ENCODE data around the gene XYLT1. TPM values are rescaled to one million over a fixed set of nuclear protein-coding genes. Genes with fewer than 3 reads are reported as not detected.
A peak's percentile ranks its signal among the peaks of the same experiment; 100 is the strongest.

XYLT1 gene
- total and polyA plus RNA-seq, 12 donors, result 0.29 to 4.0 (median 1.6) TPM

GRCh38 chr16:17357307-17358062, 113.3 kb downstream of the XYLT1 start:
- ATAC-seq (no peak), DNase-seq (no peak)
- peaks cover 0 to 61% (median 6%) of the 10 kb centered on the region in 9 donors for H3K4me1 ChIP-seq
- intact Hi-C loops (cut with DNase I), result no loop called here
- TF ChIP-seq, protein P1, sequence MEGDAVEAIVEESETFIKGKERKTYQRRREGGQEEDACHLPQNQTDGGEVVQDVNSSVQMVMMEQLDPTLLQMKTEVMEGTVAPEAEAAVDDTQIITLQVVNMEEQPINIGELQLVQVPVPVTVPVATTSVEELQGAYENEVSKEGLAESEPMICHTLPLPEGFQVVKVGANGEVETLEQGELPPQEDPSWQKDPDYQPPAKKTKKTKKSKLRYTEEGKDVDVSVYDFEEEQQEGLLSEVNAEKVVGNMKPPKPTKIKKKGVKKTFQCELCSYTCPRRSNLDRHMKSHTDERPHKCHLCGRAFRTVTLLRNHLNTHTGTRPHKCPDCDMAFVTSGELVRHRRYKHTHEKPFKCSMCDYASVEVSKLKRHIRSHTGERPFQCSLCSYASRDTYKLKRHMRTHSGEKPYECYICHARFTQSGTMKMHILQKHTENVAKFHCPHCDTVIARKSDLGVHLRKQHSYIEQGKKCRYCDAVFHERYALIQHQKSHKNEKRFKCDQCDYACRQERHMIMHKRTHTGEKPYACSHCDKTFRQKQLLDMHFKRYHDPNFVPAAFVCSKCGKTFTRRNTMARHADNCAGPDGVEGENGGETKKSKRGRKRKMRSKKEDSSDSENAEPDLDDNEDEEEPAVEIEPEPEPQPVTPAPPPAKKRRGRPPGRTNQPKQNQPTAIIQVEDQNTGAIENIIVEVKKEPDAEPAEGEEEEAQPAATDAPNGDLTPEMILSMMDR (IDR thresholded peaks at IDR 0.05), result no peak
- WGBS, 2 donors, result 85 to 96% methylated on average over 13 of the region's 13 CpGs
- no peaks in the 10 kb centered on the region for H3K36me3 ChIP-seq
- H3K4me3 ChIP-seq, result no peak overlapping the region
- no peak overlapping the region for H3K27ac ChIP-seq
- H3K27me3 ChIP-seq, result no peaks in the 10 kb centered on the region
- no peaks in the 10 kb centered on the region for H3K9me3 ChIP-seq

DNA sequence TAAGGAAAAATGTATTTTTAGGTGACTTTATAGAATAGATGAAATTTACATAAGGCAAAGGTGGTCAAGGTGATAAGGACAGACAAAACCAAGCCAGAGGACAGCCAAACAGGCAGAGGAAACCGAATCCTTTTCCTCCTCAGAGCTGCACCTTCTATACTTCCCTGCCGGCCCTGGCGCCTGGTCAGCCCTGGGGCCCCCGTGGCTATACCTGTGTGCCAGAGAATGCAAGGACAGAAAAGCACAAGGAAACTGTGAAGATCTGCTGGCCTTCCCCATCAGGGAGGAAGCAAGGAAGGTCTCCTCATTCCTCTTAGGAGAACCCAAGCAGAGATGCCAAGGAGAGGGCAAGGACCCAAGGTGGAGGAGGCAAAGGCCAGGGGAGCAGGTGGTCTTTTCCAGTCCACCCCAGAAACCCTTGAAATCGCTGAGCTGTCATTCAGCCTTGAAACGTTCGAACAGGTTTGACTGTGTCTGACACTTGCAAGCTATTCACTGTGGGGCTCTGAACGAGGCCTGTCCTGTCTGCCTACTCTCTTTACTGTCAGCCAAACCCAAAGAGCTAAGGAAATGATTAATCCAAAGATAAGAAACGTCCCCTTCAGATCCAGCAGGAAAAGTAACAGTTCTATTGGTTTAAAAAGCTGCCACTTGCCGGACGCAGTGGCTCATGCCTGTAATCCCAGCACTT, 114.4 kb downstream of the XYLT1 start:
- H3K4me3 ChIP-seq, result no peak overlapping the region
- ATAC-seq (no peak), DNase-seq (no peak)
- H3K27me3 ChIP-seq, result no peaks in the 10 kb centered on the region
- peaks cover 0 to 62% (median 6%) of the 10 kb centered on the region in 9 donors for H3K4me1 ChIP-seq
- H3K9me3 ChIP-seq, result no peaks in the 10 kb centered on the region
- TF ChIP-seq, protein P1 (IDR thresholded peaks at IDR 0.05), result no peak
- no peaks in the 10 kb centered on the region for H3K36me3 ChIP-seq
- WGBS, 2 donors, result 75 to 81% methylated on average over 11 of the region's 11 CpGs
- intact Hi-C loops (cut with DNase I), result no loop called here
- no peak overlapping the region for H3K27ac ChIP-seq

DNA sequence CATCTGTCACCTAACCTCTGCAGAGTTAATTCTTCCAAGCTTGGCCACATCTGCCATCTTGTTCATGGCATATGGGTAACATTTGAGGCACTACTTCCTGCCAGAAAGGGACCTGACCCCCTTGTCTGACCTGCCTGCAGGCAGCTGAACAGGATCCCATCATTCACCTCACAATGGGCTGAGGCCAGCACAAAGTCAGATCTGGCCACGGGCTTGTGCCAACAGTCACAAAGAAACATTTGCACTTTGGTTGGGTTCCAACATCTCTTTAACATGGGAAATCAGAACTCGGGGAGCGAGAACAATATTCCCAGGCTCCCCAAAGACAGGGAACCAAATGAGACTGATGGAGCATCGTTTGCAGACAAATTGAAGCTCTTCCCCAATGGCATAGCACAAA, 116.1 kb downstream of the XYLT1 start:
- WGBS, 2 donors, result 57 to 74% methylated on average over 4 of the region's 4 CpGs
- Histone ChIP-seq H3K9me3 (no peaks in the 10 kb centered on the region), H3K4me1 (peaks cover 0 to 60% (median 6%) of the 10 kb centered on the region in 9 donors), H3K36me3 (no peaks in the 10 kb centered on the region), H3K27me3 (no peaks in the 10 kb centered on the region), H3K27ac (no peak overlapping the region), H3K4me3 (no peak overlapping the region)
- ATAC-seq, result no peak
- TF ChIP-seq, protein P1 (IDR thresholded peaks at IDR 0.05), result no peak
- DNase-seq, result no peak
- intact Hi-C loops (cut with DNase I), result no loop called here

DNA sequence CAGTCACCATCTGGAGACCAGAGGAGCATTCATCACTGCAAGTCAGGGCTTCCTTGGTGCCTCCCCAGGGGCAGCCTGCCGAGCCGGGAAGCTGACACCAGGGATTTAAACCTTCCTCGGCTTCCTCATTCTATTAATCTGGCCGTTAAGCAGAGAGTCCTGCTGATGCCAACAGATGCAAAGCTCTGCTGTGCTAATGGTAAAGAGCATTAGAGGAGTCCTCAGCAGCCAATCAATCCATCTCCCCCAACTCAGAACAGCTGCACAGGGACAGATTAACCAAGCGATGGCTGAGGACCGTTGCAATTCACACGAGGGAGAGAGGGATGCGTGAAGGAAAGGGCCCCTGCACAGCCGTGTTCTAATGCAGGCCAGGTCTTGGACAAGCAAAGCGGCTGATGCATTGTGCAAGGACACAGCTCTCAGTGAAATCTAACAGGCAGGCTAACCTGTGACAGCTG, 116.6 kb downstream of the XYLT1 start:
- H3K27ac ChIP-seq, result no peak overlapping the region
- H3K4me1 ChIP-seq, result peaks cover 0 to 55% (median 4%) of the 10 kb centered on the region in 9 donors
- DNase-seq, result no peak
- H3K27me3 ChIP-seq, result no peaks in the 10 kb centered on the region
- intact Hi-C loops (cut with DNase I), result no loop called here
- no peak overlapping the region for H3K4me3 ChIP-seq
- TF ChIP-seq, protein P1 (IDR thresholded peaks at IDR 0.05), result no peak
- H3K9me3 ChIP-seq, result no peaks in the 10 kb centered on the region
- no peaks in the 10 kb centered on the region for H3K36me3 ChIP-seq
- ATAC-seq, result peak in 1 of 8 donors; percentile 40
- WGBS, 2 donors, result 67 to 71% methylated on average over 10 of the region's 10 CpGs

Measured in heart right ventricle (tissue), 16 donors.